Astrocyte of the hippocampus (primary cell): ENCODE measurements around the gene ABHD10.
A peak's percentile ranks its signal among the peaks of the same experiment; 100 is the strongest.
"Not testable (repeated sequence)": the region's sequence is repeated elsewhere in the genome, so short reads cannot be mapped to it uniquely, and the experiment has no call there.

Experiments
- DNase-seq: peaks from one replicate; pipeline ENCODE4 v3.0.0; 2011; ENCODE audit warnings: low read depth, low spot score

ABHD10 gene

DNA sequence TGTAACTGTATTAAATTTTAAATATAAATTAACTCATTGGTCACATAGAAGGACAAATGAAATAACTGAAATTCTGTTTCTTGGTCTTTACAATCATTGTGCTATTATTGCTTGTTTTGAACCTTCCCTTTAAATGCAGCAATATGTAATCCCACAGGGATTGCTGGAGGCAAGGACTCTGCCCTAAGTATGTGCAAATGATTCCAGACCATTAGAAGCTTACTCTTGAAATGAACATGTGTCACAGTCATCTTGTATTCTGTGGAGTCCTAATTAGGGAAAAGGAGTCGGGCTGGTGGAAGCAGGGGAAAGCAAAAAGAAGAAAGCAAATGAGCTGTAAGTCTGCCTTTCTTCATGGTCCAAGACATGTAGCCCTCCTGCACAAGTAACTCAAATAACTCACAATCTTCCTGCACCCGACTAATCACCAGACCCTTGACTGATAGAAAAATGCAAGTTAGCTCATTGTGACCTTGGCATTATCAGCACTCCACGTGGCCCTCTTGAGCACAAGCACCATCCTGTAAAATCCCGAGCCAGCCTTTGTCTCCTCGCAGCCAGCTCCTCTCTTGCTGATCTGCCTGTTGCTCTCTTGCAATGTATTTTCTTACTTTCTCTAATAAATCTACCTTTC lies 53.4 kb downstream of the ABHD10 start:
- DNase-seq: no peak

- DNase-seq: no peak
These were observed 55.6 kb downstream of the ABHD10 start, which contains the start of gene TMPRSS7 for GRCh38 chr3:112034436-112034835. TSS of gene TMPRSS7 (plus strand) at chr3:112034736. CDS start at chr3:112034846, 110 bp downstream.

GRCh38 chr3:112035241-112035640 lies 56.4 kb downstream of the ABHD10 start:
- DNase-seq: peak; percentile 69

DNA sequence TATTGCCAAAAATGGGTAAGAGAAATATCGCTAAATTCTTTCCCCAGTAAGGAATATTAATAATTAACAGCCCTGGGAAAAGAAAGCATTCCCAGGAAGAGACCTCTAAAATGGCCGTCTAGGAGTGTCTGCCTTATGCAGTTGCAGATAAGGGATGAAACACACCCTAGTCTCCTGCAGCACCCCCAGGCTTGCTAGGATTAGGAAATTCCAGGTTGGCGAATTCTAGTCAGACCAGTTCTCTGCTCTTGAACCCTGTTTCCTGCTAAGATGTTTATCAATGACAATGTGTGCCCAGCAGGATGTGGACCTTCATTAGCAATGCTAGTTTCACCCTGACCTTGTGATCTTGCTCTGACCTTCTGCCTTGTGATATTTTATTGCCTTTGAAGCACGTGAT lies 58.4 kb downstream of the ABHD10 start:
- not testable (repeated sequence) for DNase-seq

- peak; percentile 39 for DNase-seq
These were observed 60.0 kb downstream of the ABHD10 start for GRCh38 chr3:112038863-112039262.

DNA sequence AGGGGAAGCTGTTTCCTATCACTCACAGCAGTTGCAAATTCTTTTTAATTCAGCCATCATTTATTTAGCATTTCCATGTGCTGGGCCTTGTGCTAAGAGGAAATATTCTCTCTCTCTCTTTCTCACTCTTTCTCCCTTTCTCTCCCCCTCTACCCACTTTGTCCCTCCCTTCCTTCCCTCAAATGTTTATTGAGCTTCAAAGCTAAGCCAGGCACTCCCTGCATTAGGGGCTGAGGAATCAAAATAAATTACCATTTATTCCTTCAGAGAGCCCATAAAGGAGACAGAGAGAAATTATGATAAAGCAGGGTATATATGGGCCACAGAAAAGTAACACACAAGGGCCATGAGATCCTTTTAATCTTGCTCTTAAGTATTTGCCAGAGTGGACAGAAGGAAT lies 62.5 kb downstream of the ABHD10 start:
- DNase-seq: no peak

DNA sequence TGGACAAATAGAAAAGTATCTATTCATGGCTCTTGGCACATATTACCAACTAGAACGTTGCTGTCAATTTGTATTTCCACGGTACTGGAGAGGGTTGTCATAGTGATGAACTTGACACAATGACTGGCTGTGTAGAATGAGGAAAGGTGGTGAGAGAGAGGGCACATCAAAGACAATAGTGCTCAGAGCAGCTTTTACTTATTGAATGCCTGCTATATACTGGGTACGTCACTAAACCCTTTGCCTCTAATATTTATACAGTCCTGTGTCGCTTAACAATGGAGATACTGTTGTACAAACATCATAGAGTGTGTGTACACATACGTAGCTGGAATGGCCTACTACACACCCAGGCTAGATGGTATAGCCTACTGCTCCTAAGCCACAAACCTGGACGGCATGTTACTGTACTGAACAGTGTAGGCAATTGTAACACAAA lies 64.0 kb downstream of the ABHD10 start:
- DNase-seq: peak; percentile 15
